ENCODE measurements around the gene FAM13B. TPM values are rescaled to one million over a fixed set of nuclear protein-coding genes. Genes with fewer than 3 reads are reported as not detected.

The FAM13B gene
- total RNA-seq, 1 donor from 2014 or later = 31.4 TPM

- H3K9me3 Mint-ChIP-seq (ENCODE audit: unreplicated experiment) = no peaks in the 10 kb centered on the region
These were observed 97.2 kb downstream of the FAM13B start for GRCh38 chr5:137935694-137936093.

GRCh38 chr5:137935190-137935589 lies 97.7 kb downstream of the FAM13B start:
- no peaks in the 10 kb centered on the region for H3K27me3 Mint-ChIP-seq (ENCODE audit: unreplicated experiment)
- no peak for DNase-seq
- no peak overlapping the region for H3K27ac Mint-ChIP-seq (ENCODE audit: unreplicated experiment)
- H3K36me3 Mint-ChIP-seq (ENCODE audit: unreplicated experiment) = no peaks in the 10 kb centered on the region
- TF ChIP-seq, protein P1, sequence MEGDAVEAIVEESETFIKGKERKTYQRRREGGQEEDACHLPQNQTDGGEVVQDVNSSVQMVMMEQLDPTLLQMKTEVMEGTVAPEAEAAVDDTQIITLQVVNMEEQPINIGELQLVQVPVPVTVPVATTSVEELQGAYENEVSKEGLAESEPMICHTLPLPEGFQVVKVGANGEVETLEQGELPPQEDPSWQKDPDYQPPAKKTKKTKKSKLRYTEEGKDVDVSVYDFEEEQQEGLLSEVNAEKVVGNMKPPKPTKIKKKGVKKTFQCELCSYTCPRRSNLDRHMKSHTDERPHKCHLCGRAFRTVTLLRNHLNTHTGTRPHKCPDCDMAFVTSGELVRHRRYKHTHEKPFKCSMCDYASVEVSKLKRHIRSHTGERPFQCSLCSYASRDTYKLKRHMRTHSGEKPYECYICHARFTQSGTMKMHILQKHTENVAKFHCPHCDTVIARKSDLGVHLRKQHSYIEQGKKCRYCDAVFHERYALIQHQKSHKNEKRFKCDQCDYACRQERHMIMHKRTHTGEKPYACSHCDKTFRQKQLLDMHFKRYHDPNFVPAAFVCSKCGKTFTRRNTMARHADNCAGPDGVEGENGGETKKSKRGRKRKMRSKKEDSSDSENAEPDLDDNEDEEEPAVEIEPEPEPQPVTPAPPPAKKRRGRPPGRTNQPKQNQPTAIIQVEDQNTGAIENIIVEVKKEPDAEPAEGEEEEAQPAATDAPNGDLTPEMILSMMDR (IDR thresholded peaks at IDR 0.05; ENCODE audit: partially characterized antibody, unreplicated experiment) = no peak
- no peak overlapping the region for H3K4me3 Mint-ChIP-seq (ENCODE audit: unreplicated experiment)
- H3K4me1 Mint-ChIP-seq (ENCODE audit: low read depth, unreplicated experiment) = peaks cover 5% of the 10 kb centered on the region
- no peaks in the 10 kb centered on the region for H3K9me3 Mint-ChIP-seq (ENCODE audit: unreplicated experiment)

More at GRCh38 chr5:137935694-137936093, 97.2 kb downstream of the FAM13B start:
- no peak for DNase-seq
- Mint-ChIP-seq H3K27me3 (ENCODE audit: unreplicated experiment) (no peaks in the 10 kb centered on the region), H3K4me1 (ENCODE audit: low read depth, unreplicated experiment) (peaks cover 5% of the 10 kb centered on the region), H3K4me3 (ENCODE audit: unreplicated experiment) (no peak overlapping the region), H3K36me3 (ENCODE audit: unreplicated experiment) (no peaks in the 10 kb centered on the region), H3K27ac (ENCODE audit: unreplicated experiment) (no peak overlapping the region)
- TF ChIP-seq, protein P1 (IDR thresholded peaks at IDR 0.05; ENCODE audit: partially characterized antibody, unreplicated experiment) = no peak

DNA sequence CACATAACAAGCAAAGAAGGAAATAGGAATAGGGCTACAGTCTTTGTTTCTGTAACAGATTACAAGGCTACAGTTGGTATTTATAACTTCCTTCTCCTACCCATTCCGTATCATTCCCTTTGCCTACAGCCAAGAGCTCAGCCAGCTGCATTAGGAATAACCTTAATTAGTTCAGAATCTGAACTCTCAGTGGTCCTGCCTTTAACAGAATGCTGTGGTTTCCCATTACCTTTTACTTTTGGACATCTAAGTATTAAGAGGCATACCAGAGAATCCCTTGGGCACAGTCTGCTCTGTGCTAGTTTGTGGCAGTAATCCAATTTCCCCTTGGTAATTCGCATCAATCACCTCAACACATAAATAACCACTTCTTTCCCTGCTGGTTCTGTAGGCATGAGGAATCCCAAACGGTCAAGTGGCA lies 99.4 kb downstream of the FAM13B start:
- Mint-ChIP-seq H3K27ac (ENCODE audit: unreplicated experiment) (no peak overlapping the region), H3K4me3 (ENCODE audit: unreplicated experiment) (no peak overlapping the region), H3K27me3 (ENCODE audit: unreplicated experiment) (no peaks in the 10 kb centered on the region), H3K36me3 (ENCODE audit: unreplicated experiment) (no peaks in the 10 kb centered on the region), H3K9me3 (ENCODE audit: unreplicated experiment) (no peaks in the 10 kb centered on the region), H3K4me1 (ENCODE audit: low read depth, unreplicated experiment) (peaks cover 5% of the 10 kb centered on the region)
- DNase-seq = no peak
- TF ChIP-seq, protein P1 (IDR thresholded peaks at IDR 0.05; ENCODE audit: partially characterized antibody, unreplicated experiment) = no peak

GRCh38 chr5:137932800-137933199 lies 100.1 kb downstream of the FAM13B start:
- DNase-seq = no peak
- H3K4me1 Mint-ChIP-seq (ENCODE audit: low read depth, unreplicated experiment) = peaks cover 5% of the 10 kb centered on the region
- TF ChIP-seq, protein P1 (IDR thresholded peaks at IDR 0.05; ENCODE audit: partially characterized antibody, unreplicated experiment) = no peak
- no peaks in the 10 kb centered on the region for H3K36me3 Mint-ChIP-seq (ENCODE audit: unreplicated experiment)
- no peaks in the 10 kb centered on the region for H3K9me3 Mint-ChIP-seq (ENCODE audit: unreplicated experiment)
- H3K4me3 Mint-ChIP-seq (ENCODE audit: unreplicated experiment) = no peak overlapping the region
- H3K27ac Mint-ChIP-seq (ENCODE audit: unreplicated experiment) = no peak overlapping the region
- H3K27me3 Mint-ChIP-seq (ENCODE audit: unreplicated experiment) = no peaks in the 10 kb centered on the region

DNA sequence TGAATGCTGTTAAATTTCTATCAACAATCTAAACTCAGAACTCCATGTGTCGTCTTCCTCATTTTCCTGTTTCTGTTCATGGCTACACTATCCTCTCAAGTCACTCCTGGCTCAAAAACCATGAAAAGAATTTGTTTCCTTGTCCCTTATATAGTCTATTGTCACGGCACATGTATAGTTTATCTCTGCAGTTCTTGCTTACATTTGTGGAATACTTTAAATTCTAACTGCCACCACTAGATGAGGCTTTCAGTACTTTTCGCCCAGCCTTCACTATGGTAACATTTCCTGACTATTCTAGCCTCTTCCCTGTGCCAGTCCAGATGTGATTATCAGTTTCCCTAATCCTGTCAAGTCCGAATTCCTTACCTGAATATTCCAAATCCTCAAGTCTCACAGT lies 109.0 kb downstream of the FAM13B start:
- TF ChIP-seq, protein P1 (IDR thresholded peaks at IDR 0.05; ENCODE audit: partially characterized antibody, unreplicated experiment) = no peak

More for the DNA sequence above, 109.0 kb downstream of the FAM13B start:
- H3K9me3 Mint-ChIP-seq (ENCODE audit: unreplicated experiment) = no peaks in the 10 kb centered on the region
- no peak overlapping the region for H3K27ac Mint-ChIP-seq (ENCODE audit: unreplicated experiment)
- no peaks in the 10 kb centered on the region for H3K36me3 Mint-ChIP-seq (ENCODE audit: unreplicated experiment)
- no peak for DNase-seq
- no peaks in the 10 kb centered on the region for H3K4me1 Mint-ChIP-seq (ENCODE audit: low read depth, unreplicated experiment)
- H3K4me3 Mint-ChIP-seq (ENCODE audit: unreplicated experiment) = no peak overlapping the region
- no peaks in the 10 kb centered on the region for H3K27me3 Mint-ChIP-seq (ENCODE audit: unreplicated experiment)
